NCI-H446 treated with DMSO at 0.1 percent for 48 hours (cell line): ENCODE measurements around the gene HLA-DRB5.
"Not testable (repeated sequence)": the region's sequence is repeated elsewhere in the genome, so short reads cannot be mapped to it uniquely, and the experiment has no call there.

ENCODE experiments used
- DNase-seq: peaks from one replicate; lab custom pipeline; 2025; lab: John Stamatoyannopoulos, UW

Gene HLA-DRB5

GRCh38 chr6:32501016-32501415 lies 29.1 kb downstream of the HLA-DRB5 start:
- DNase-seq: no peak

- no peak for DNase-seq
Observed at GRCh38 chr6:32492351-32492750, 37.7 kb downstream of the HLA-DRB5 start.

- DNase-seq: no peak
Observed at GRCh38 chr6:32491700-32492099, 38.4 kb downstream of the HLA-DRB5 start.

GRCh38 chr6:32488083-32488482 lies 42.0 kb downstream of the HLA-DRB5 start:
- DNase-seq: no peak

GRCh38 chr6:32484614-32484998 lies 45.5 kb downstream of the HLA-DRB5 start:
- no peak for DNase-seq

GRCh38 chr6:32483968-32484613 lies 46.0 kb downstream of the HLA-DRB5 start:
- DNase-seq: no peak

GRCh38 chr6:32475392-32476206 lies 54.5 kb downstream of the HLA-DRB5 start:
- no peak for DNase-seq

GRCh38 chr6:32473376-32474348 lies 56.4 kb downstream of the HLA-DRB5 start:
- DNase-seq: not testable (repeated sequence)

- DNase-seq: no peak
Observed at GRCh38 chr6:32472781-32473375, 57.2 kb downstream of the HLA-DRB5 start.

GRCh38 chr6:32467743-32468503 lies 62.2 kb downstream of the HLA-DRB5 start:
- DNase-seq: not testable (repeated sequence)
